Measurements from ENCODE around the gene VWA8. TPM values are rescaled to one million over a fixed set of nuclear protein-coding genes. Genes with fewer than 3 reads are reported as not detected.

The VWA8 gene
- total RNA-seq, 1 donor from 2014 or later: 11.0 TPM

- DNase-seq (ENCODE audit: low read depth, low spot score): no peak
Measured at GRCh38 chr13:41528021-41528420, 432.9 kb downstream of the VWA8 start.

GRCh38 chr13:41520660-41521630 lies 440.0 kb downstream of the VWA8 start:
- no peak for DNase-seq (ENCODE audit: low read depth, low spot score)

- no peak for DNase-seq (ENCODE audit: low read depth, low spot score)
Measured at GRCh38 chr13:41520016-41520659, 440.8 kb downstream of the VWA8 start.

Other genes with a start within 250 kb of the VWA8 start
- 14.8 and 21.4 TPM in 2 replicates for gene DGKH, start 87.5 kb upstream of the VWA8 start, total RNA-seq

All from pulmonary artery endothelial cell (primary cell).